H1 (cell line): ENCODE data around the gene FXYD7. TPM values are rescaled to one million over a fixed set of nuclear protein-coding genes. Genes with fewer than 3 reads are reported as not detected.

Experiments
- CTCF ChIA-PET: fragments of 300-600 bp; sonication (Branson Sonifier 250); formaldehyde crosslinking; loops from one replicate; lab custom pipeline; 2021; ENCODE audit not compliant: partially characterized antibody; lab: Charles Lee
- POLR2A ChIA-PET: fragments of 300-600 bp; sonication (Branson Sonifier 250); formaldehyde crosslinking; loops from one replicate; lab custom pipeline; 2021; ENCODE audit warnings: inconsistent platforms; ENCODE audit not compliant: partially characterized antibody; lab: Charles Lee
- DNase-seq, 2 experiments: peaks; one replicate each; pipeline versions ENCODE4 v3.0.0 to v3.0.0-alpha.2; 2010 to 2022; ENCODE audit warnings: low spot score in 2 of 2, low read depth in 1 of 2, mixed read lengths in 1 of 2
- FAIRE-seq: peaks from 2 replicates; lab custom pipeline; 2011; peaks lifted over from hg19 to GRCh38; lab: Jason Lieb, UNC
- H2AFZ ChIP-seq: 2 replicates; pipeline ENCODE4 v1.8.1; 2012; ENCODE audit warnings: low read length, inconsistent platforms
- H2AK5ac ChIP-seq: 2 replicates; pipeline ENCODE4 v1.6.1; 2013; ENCODE audit warnings: low read depth, low read length
- H2BK120ac ChIP-seq: replicated peaks from 2 replicates; pipeline ENCODE3; 2013; ENCODE audit warnings: low read depth, low read length, inconsistent platforms
- H2BK12ac ChIP-seq: 2 replicates; pipeline ENCODE4 v1.6.1; 2013; ENCODE audit warnings: low read depth, low read length
- H2BK15ac ChIP-seq: 2 replicates; pipeline ENCODE4 v1.6.1; 2013; ENCODE audit warnings: low read length
- H2BK20ac ChIP-seq: 2 replicates; pipeline ENCODE4 v1.6.1; 2013; ENCODE audit warnings: low read length
- H2BK5ac ChIP-seq: 2 replicates; pipeline ENCODE4 v1.6.1; 2013; ENCODE audit warnings: low read depth, low read length
- H3K14ac ChIP-seq: 2 replicates; pipeline ENCODE4 v1.6.1; 2013; ENCODE audit warnings: inconsistent platforms; ENCODE audit not compliant: insufficient read length
- H3K18ac ChIP-seq: 2 replicates; pipeline ENCODE4 v1.6.1; 2013; ENCODE audit warnings: low read length; ENCODE audit errors: extremely low read depth
- H3K23ac ChIP-seq: 2 replicates; pipeline ENCODE4 v1.6.1; 2013; ENCODE audit warnings: inconsistent platforms; ENCODE audit not compliant: insufficient read length
- H3K23me2 ChIP-seq: 2 replicates; pipeline ENCODE4 v1.6.1; 2013; ENCODE audit warnings: low read depth, low read length
- H3K27ac ChIP-seq: 2 replicates; pipeline ENCODE4 v1.6.1; 2011; ENCODE audit warnings: low read depth, low read length, inconsistent platforms
- H3K27me3 ChIP-seq, 4 experiments: replicated peaks in 1 of 4; 1 replicate in 1 of 4; 2 replicates in 3 of 4; pipeline versions ENCODE4 v1.6.1 to v1.8.1; 2011 to 2013; ENCODE audit warnings: low read length in 3 of 4, mild to moderate bottlenecking in 3 of 4, inconsistent platforms in 2 of 4, mixed read lengths in 2 of 4, moderate library complexity in 1 of 4; ENCODE audit not compliant: control insufficient read depth in 3 of 4, insufficient read depth in 3 of 4; ENCODE audit errors: extremely low read depth in 1 of 4
- H3K36me3 ChIP-seq, 4 experiments: 2 replicates each; pipeline versions ENCODE4 v1.6.1 to v1.8.1; 2011 to 2013; ENCODE audit warnings: mild to moderate bottlenecking in 4 of 4, low read length in 3 of 4, moderate library complexity in 2 of 4, control low read depth in 1 of 4, inconsistent platforms in 1 of 4; ENCODE audit not compliant: insufficient read depth in 4 of 4, control insufficient read depth in 2 of 4
- H3K4ac ChIP-seq: replicated peaks from 2 replicates; pipeline ENCODE3; 2013; ENCODE audit warnings: low read length, low read depth, mixed read lengths, inconsistent platforms; ENCODE audit not compliant: insufficient read length
- H3K4me1 ChIP-seq, 4 experiments: replicated peaks in 1 of 4; 1 replicate in 1 of 4; 2 replicates in 3 of 4; pipeline versions ENCODE4 v1.6.1 to v1.8.1; 2011 to 2013; ENCODE audit warnings: low read length in 3 of 4, inconsistent platforms in 2 of 4, mixed read lengths in 1 of 4; ENCODE audit not compliant: insufficient read depth in 4 of 4, control insufficient read depth in 3 of 4
- H3K4me2 ChIP-seq, 2 experiments: 2 replicates each; pipeline versions ENCODE4 v1.6.1 to v1.8.1; 2011 to 2013; ENCODE audit warnings: low read depth in 2 of 2, low read length in 2 of 2, control low read depth in 1 of 2, inconsistent platforms in 1 of 2, mild to moderate bottlenecking in 1 of 2; ENCODE audit not compliant: insufficient read depth in 1 of 2
- H3K4me3 ChIP-seq, 4 experiments: fragments of 200-600, 300-600 bp in 1 of 4; sonication (generic), shearing (Covaris generic), sonication (Bioruptor Twin) in 1 of 4; 2 replicates each; pipeline versions ENCODE4 v1.5.1 to v1.8.1; 2011 to 2016; ENCODE audit warnings: low read length in 4 of 4, low read depth in 3 of 4, control low read depth in 2 of 4, inconsistent platforms in 2 of 4, mild to moderate bottlenecking in 2 of 4, mixed read lengths in 1 of 4, moderate library complexity in 1 of 4; ENCODE audit not compliant: insufficient read depth in 2 of 4; ENCODE audit errors: extremely low read depth in 1 of 4
- H3K56ac ChIP-seq: replicated peaks from 2 replicates; pipeline ENCODE3; 2013; ENCODE audit warnings: low read depth, mild to moderate bottlenecking, mixed read lengths, low read length, inconsistent platforms; ENCODE audit not compliant: insufficient read length
- H3K79me1 ChIP-seq: 2 replicates; pipeline ENCODE4 v1.6.1; 2013; ENCODE audit warnings: low read depth, low read length, control low read depth
- H3K79me2 ChIP-seq, 2 experiments: 2 replicates each; pipeline versions ENCODE4 v1.6.1 to v1.8.1; 2012 to 2013; ENCODE audit warnings: low read length in 2 of 2, mild to moderate bottlenecking in 2 of 2, inconsistent platforms in 1 of 2; ENCODE audit not compliant: insufficient read depth in 2 of 2, control insufficient read depth in 1 of 2
- H3K9ac ChIP-seq, 4 experiments: replicated peaks in 1 of 4; 1 replicate in 1 of 4; 2 replicates in 3 of 4; pipeline versions ENCODE4 v1.6.1 to v1.8.1; 2011 to 2013; ENCODE audit warnings: low read depth in 3 of 4, low read length in 3 of 4, control low read depth in 2 of 4, mild to moderate bottlenecking in 2 of 4, moderate library complexity in 2 of 4, inconsistent platforms in 1 of 4; ENCODE audit errors: extremely low read depth in 1 of 4
- H3K9me3 ChIP-seq, 2 experiments: 2 replicates each; pipeline versions ENCODE4 v1.6.1 to v1.8.1; 2012 to 2013; ENCODE audit warnings: mild to moderate bottlenecking in 2 of 2, moderate library complexity in 2 of 2, control low read depth in 1 of 2, inconsistent platforms in 1 of 2, low read depth in 1 of 2, low read length in 1 of 2, mixed read lengths in 1 of 2; ENCODE audit not compliant: insufficient read depth in 2 of 2
- H4K20me1 ChIP-seq, 2 experiments: replicated peaks in 1 of 2; 2 replicates each; pipeline versions ENCODE3 to v1.8.1; 2011 to 2013; ENCODE audit warnings: inconsistent platforms in 2 of 2, low read length in 2 of 2, mild to moderate bottlenecking in 1 of 2; ENCODE audit not compliant: insufficient read depth in 2 of 2, control insufficient read depth in 1 of 2
- H4K5ac ChIP-seq: 2 replicates; pipeline ENCODE4 v1.6.1; 2013; ENCODE audit warnings: low read length, low read depth, mixed read lengths, inconsistent platforms; ENCODE audit not compliant: insufficient read length
- H4K8ac ChIP-seq: 2 replicates; pipeline ENCODE4 v1.8.0; 2013; ENCODE audit warnings: mild to moderate bottlenecking, moderate library complexity, low read length, inconsistent platforms; ENCODE audit not compliant: insufficient read depth; ENCODE audit errors: extremely low read depth
- H4K91ac ChIP-seq: replicated peaks from 2 replicates; pipeline ENCODE3; 2013; ENCODE audit warnings: low read length, mixed read lengths, inconsistent platforms; ENCODE audit not compliant: insufficient read length
- ZNF274 ChIP-seq: IDR thresholded peaks from 2 replicates; pipeline ENCODE4 v1.7.0; 2012; ENCODE audit warnings: low read length, borderline replicate concordance; ENCODE audit errors: extremely low read depth
- WGBS, 2 experiments: shearing (Covaris generic) in 1 of 2; methylation state at CpG; one replicate each; pipeline versions ENCODE4 v1.1.6 to v1.1.7; 2013 to 2015; ENCODE audit warnings: low lambda C conversion rate in 2 of 2, mixed read lengths in 2 of 2, inconsistent platforms in 1 of 2, low coverage in 1 of 2, missing lambda C conversion rate in 1 of 2; ENCODE audit not compliant: insufficient replicate concordance in 2 of 2, insufficient coverage in 1 of 2, insufficient read length in 1 of 2; ENCODE audit errors: extremely low coverage in 1 of 2, missing lambda C conversion rate in 1 of 2; 5-methylcytosine and 5-hydroxymethylcytosine counted together
- polyA plus RNA-seq, 7 experiments: library from polyadenylated mRNA; depleted of rRNA in 3 of 7; stranded (reverse) in 5 of 7; unstranded in 2 of 7; fragments of >200 nt in 5 of 7; fragments of 200-250 nt in 2 of 7; gene quantifications; 1 replicate in 5 of 7; 2 replicates in 1 of 7; 4 replicates in 1 of 7; pipeline versions ENCODE4 v1.2.1 to v1.2.3, GENCODE V29; 2011 to 2013; ENCODE audit warnings: missing spikeins in 2 of 7, mixed read lengths in 2 of 7
- total RNA-seq: library from RNA; stranded (reverse); fragmentation: NEBNext Ultra II Directional; extraction: Animal tissue kit (Norgen Biotek cat#: 25700); gene quantifications from 2 replicates; pipeline ENCODE4 v1.2.1, GENCODE V29; 2021

FXYD7 gene
- total and polyA plus RNA-seq, 2 of the 8 experiments (the other 6 are each of a cell fraction or from before 2014, with no cell fraction given): 12.1 to 14.3 TPM

DNA sequence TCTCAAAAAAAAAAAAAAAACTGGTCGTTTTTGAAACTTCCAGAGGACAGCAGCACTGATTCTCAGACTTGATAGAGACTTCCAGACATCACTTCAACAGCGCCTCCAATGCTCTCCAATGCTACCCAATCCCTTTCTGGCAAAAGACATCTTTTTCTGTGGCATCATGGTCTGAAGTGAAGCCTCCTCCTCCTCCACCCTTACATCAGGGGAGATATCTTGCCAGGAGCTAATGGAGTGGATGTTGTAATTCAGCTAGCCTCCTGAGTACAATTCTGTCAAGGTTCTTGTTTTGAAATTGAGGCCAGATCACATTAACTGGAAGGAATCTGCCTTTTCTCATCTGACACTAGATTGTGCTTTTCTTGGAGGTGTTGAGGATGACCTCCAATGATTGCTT is 35.6 kb downstream of the FXYD7 start:
- Histone ChIP-seq H3K9ac (no peak overlapping the region), H3K79me2 (no peaks in the 10 kb centered on the region), H3K79me1 (no peaks in the 10 kb centered on the region), H3K23ac (no peak overlapping the region), H4K20me1 (no peaks in the 10 kb centered on the region), H3K9me3 (no peaks in the 10 kb centered on the region), H2AFZ (no peak overlapping the region), H3K4ac (no peak overlapping the region), H4K5ac (no peak overlapping the region), H2BK12ac (no peak overlapping the region), H2BK120ac (no peak overlapping the region), H3K4me3 (no peak overlapping the region), H3K36me3 (no peaks in the 10 kb centered on the region), H4K8ac (no peak overlapping the region), H4K91ac (no peak overlapping the region), H3K23me2 (no peaks in the 10 kb centered on the region), H3K4me2 (no peak overlapping the region), H2AK5ac (no peak overlapping the region), H2BK5ac (no peak overlapping the region), H3K56ac (no peak overlapping the region), H3K14ac (no peak overlapping the region), H2BK15ac (no peak overlapping the region), H3K4me1 (no peaks in the 10 kb centered on the region), H3K27ac (no peak overlapping the region), H3K27me3 (no peaks in the 10 kb centered on the region; a peak in 1 of 7 replicates), H2BK20ac (no peak overlapping the region), H3K18ac (no peak overlapping the region)
- 77% methylated on average over 2 of the region's 2 CpGs; no CpG with 5 or more reads in 1 of the 2 experiments for WGBS, 2 experiments
- DNase-seq (no peak), FAIRE-seq (no peak)
- TF ChIP-seq ZNF274: no peak
- POLR2A ChIA-PET: interaction anchor here (0.8 to 1.3 kb wide), 2 partner anchors 19 to 43 kb away, joined by 3 read pairs; no protein-coding TSS in a partner anchor
- CTCF ChIA-PET: interaction anchor here (0.7 to 2.7 kb wide), 8 partner anchors 10 to 203 kb away, joined by 3 to 16 read pairs (median 3); partner anchors contain the start of gene FXYD7
